HG03558 (cell line): ENCODE data around the gene DEAF1.

Source experiments
- ATAC-seq: cut with Tn5 transposase; IDR thresholded peaks from one replicate; pipeline ENCODE4 v1.9.1; 2021; ENCODE audit warnings: moderate number of reproducible peaks; ENCODE audit not compliant: unreplicated experiment; ENCODE audit errors: extremely low read depth

The DEAF1 gene

GRCh38 chr11:615504-616319 lies 79.3 kb downstream of the DEAF1 start, which contains the start of gene IRF7:
Gene IRF7, minus strand, starts transcription at chr11:615950. Its CDS starts 586 bp downstream, at chr11:615364.
- ATAC-seq: peak; percentile 53

GRCh38 chr11:614623-615503 lies 80.2 kb downstream of the DEAF1 start:
- ATAC-seq: no peak

- ATAC-seq: no peak
Measured at GRCh38 chr11:614021-614622, 80.9 kb downstream of the DEAF1 start.

- no peak for ATAC-seq
Measured at GRCh38 chr11:613369-613968, 81.6 kb downstream of the DEAF1 start.

- ATAC-seq: no peak
Measured at GRCh38 chr11:612961-613300, 82.1 kb downstream of the DEAF1 start.

- ATAC-seq: no peak
Measured at GRCh38 chr11:612201-612960, 82.6 kb downstream of the DEAF1 start.

- ATAC-seq: no peak
Measured at GRCh38 chr11:611001-611996, 83.7 kb downstream of the DEAF1 start.

- no peak for ATAC-seq
Measured at GRCh38 chr11:610146-610801, 84.7 kb downstream of the DEAF1 start.

- ATAC-seq: no peak
Measured at GRCh38 chr11:609341-609811, 85.6 kb downstream of the DEAF1 start.

- no peak for ATAC-seq
Measured at GRCh38 chr11:608791-609251, 86.2 kb downstream of the DEAF1 start.

GRCh38 chr11:607971-608659 lies 86.9 kb downstream of the DEAF1 start:
- no peak for ATAC-seq

GRCh38 chr11:607020-607780 lies 87.8 kb downstream of the DEAF1 start:
- no peak for ATAC-seq

- ATAC-seq: no peak
Measured at GRCh38 chr11:606245-606644, 88.8 kb downstream of the DEAF1 start.

GRCh38 chr11:605286-606129 lies 89.5 kb downstream of the DEAF1 start:
- no peak for ATAC-seq

GRCh38 chr11:603154-603553 lies 91.9 kb downstream of the DEAF1 start:
- no peak for ATAC-seq
